GM06990 (cell line): ENCODE measurements around the gene FNDC3B.

Source experiments
- DNase-seq: peaks from one replicate; pipeline ENCODE4 v3.0.0-alpha.2; 2011; ENCODE audit not compliant: insufficient read length; ENCODE audit errors: extremely low read depth
- H3K27me3 ChIP-seq: replicated peaks from 2 replicates; pipeline ENCODE4 v1.6.0; 2011; ENCODE audit warnings: low read length; ENCODE audit not compliant: control insufficient read depth, insufficient read depth
- H3K36me3 ChIP-seq: 2 replicates; pipeline ENCODE4 v1.5.1; 2011; ENCODE audit warnings: low read length; ENCODE audit not compliant: control insufficient read depth, insufficient read depth
- H3K4me3 ChIP-seq: replicated peaks from 2 replicates; pipeline ENCODE4 v1.5.1; 2011; ENCODE audit warnings: low read depth, mild to moderate bottlenecking, control low read depth, low read length
- CTCF ChIP-seq: IDR thresholded peaks from 2 replicates; pipeline ENCODE4 v1.5.1; 2011; ENCODE audit warnings: low read length, control low read depth, mild to moderate bottlenecking, inconsistent platforms; ENCODE audit not compliant: insufficient read depth, poor library complexity, severe bottlenecking

The FNDC3B gene

GRCh38 chr3:172323894-172324610 lies 284.7 kb downstream of the FNDC3B start:
- Histone ChIP-seq H3K36me3 (no peaks in the 10 kb centered on the region; the same call in none of the 2 replicates), H3K4me3 (no peak overlapping the region), H3K27me3 (no peaks in the 10 kb centered on the region)
- no peak for DNase-seq
- no peak for TF ChIP-seq CTCF

- H3K27me3 ChIP-seq = no peaks in the 10 kb centered on the region
- no peak overlapping the region for H3K4me3 ChIP-seq
- TF ChIP-seq CTCF = no peak
- no peaks in the 10 kb centered on the region; the same call in 1 of the 2 replicates for H3K36me3 ChIP-seq
- no peak for DNase-seq
These were observed 285.3 kb downstream of the FNDC3B start for GRCh38 chr3:172324611-172325203.

DNA sequence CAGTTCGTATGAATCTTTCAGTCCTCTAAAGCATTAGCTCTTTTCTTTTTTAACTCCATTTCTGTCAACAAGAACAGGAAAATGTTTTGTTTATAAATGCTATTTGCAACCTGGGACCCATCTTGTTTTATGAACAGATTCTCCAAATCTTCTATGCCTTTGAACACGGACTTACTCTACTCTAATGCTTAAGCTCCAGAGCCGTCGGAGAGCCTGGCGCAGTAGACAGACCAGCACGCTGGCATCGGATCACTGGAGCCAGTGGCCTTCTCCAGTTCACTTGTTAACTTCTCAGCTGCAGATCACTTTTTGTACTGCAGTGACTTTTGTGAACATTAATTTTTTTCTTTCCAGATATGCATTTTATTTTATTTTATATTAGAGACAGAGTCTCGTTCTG lies 286.1 kb downstream of the FNDC3B start:
- no peak for TF ChIP-seq CTCF

GRCh38 chr3:172326993-172327392 lies 287.6 kb downstream of the FNDC3B start:
- Histone ChIP-seq H3K36me3 (peaks cover 1% of the 10 kb centered on the region), H3K4me3 (no peak overlapping the region), H3K27me3 (no peaks in the 10 kb centered on the region)
- DNase-seq = no peak
- TF ChIP-seq CTCF = no peak

More for the DNA sequence above, 286.1 kb downstream of the FNDC3B start:
- peaks cover 1% of the 10 kb centered on the region; the same call in 1 of the 2 replicates for H3K36me3 ChIP-seq
- H3K4me3 ChIP-seq = no peak overlapping the region
- H3K27me3 ChIP-seq = no peaks in the 10 kb centered on the region
- DNase-seq = no peak

DNA sequence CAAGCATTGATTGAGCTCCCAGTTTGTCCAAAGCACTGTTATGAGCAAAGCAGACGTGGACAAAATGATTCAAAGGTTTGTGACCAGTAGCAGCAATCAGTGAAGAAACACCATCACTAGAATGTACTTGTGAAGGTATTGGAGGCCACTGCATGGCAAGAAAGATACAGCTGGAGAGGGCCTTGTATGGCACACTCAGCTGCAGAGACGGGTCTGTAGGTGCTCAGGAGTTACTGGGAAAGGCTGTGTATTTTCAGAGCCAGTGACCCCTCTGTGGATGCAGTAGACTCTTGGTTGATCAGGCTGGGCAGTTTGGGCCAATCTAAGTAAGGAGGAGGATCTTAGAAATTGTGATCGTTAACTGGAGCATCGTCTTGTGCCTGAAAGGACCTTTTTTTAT lies 288.9 kb downstream of the FNDC3B start:
- peaks cover 1% of the 10 kb centered on the region for H3K36me3 ChIP-seq
- DNase-seq = no peak
- TF ChIP-seq CTCF = no peak

More for the DNA sequence above, 288.9 kb downstream of the FNDC3B start:
- no peak overlapping the region for H3K4me3 ChIP-seq
- H3K27me3 ChIP-seq = no peaks in the 10 kb centered on the region
